SKM-1 (cell line): ENCODE measurements around the gene AMBP.

Experiments used
- DNase-seq: peaks from one replicate; lab custom pipeline; 2025; ENCODE audit not compliant: unreplicated experiment; lab: John Stamatoyannopoulos, UW

The AMBP gene

GRCh38 chr9:114076237-114077161, 1.6 kb downstream of the AMBP start:
- DNase-seq: no peak

GRCh38 chr9:114075602-114076001, 2.5 kb downstream of the AMBP start:
- no peak for DNase-seq

GRCh38 chr9:114072184-114073140, 5.6 kb downstream of the AMBP start:
- no peak for DNase-seq

- DNase-seq: no peak
Measured at GRCh38 chr9:114071197-114071795, 6.8 kb downstream of the AMBP start.

DNA sequence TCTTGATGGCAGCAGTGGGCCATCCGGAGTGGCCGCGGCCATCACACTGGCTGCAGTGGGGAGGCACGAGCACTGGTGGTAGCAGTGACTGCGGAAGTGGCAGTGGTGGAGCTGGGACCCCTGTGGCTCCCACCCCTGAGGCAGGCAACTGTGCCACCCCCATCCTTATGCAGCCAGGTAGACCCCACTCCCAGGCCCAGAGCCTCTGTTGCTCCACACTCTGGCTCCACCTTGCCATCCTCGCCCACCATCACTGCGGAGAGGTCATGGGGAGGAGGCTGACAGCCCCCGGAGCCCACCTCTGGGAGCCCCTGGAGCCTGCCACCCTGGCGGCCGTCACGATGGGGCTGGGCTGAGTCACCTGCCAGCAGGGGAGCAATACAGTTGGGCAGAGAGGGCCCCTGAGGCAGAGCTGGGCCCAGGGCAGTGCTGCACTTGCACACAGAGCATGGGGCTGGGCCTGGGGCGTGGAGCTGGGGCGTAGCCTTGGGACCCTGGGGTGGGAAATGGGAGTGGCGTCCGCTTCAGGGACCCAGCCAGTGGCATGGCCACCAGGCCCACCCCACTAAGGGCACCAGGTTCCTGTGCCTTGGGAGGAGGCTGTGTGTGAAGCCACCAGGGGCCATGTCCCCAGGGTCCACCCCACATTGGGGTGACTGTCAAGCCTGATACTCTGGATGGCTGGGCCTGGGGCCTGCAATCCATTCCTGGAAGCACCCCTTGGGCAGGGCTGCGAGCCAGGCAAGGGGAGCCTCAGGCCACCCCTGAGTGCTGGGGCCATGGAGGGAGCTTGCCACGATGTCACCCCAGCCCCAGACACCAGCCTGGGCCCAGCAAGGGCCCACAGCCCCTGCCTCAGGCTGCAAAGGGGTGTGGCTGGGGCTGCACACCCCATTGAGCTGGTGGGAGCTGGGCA, 7.7 kb downstream of the AMBP start:
- DNase-seq: no peak

DNA sequence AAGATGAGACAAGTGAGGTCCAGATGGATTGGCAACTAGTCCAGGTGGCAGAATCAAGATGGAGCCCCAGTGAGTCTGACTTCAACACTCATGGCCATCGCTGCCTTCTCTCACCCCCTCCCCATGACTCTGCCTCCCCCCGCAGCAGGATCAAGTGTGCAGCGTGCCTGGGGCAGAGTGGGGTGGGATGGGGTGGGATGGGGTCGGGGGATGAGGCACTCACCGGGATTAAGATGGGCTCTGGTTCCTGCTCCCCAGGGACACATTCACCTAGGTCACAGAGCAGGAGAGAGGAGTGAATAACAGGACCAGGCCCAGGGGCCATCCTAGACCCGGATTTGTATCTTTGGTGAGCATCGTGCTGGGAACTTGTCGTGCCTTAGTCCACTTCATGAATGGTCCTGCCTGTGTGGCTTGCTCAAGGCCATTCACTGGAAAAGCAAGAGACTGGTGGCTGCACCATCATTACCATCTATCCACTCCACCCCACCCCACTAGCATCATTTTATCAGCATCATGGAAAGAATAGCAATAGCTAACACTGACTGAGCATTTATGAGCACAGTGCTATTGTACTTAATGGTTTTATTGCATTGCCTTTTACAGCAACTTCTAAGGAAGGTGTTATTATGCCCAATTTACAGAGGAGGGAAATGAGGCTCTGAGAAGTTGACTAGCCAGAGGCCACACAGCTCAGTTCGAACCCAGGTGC, 8.5 kb downstream of the AMBP start:
- no peak for DNase-seq

- no peak for DNase-seq
Measured at GRCh38 chr9:114065304-114065703, 12.8 kb downstream of the AMBP start.

DNA sequence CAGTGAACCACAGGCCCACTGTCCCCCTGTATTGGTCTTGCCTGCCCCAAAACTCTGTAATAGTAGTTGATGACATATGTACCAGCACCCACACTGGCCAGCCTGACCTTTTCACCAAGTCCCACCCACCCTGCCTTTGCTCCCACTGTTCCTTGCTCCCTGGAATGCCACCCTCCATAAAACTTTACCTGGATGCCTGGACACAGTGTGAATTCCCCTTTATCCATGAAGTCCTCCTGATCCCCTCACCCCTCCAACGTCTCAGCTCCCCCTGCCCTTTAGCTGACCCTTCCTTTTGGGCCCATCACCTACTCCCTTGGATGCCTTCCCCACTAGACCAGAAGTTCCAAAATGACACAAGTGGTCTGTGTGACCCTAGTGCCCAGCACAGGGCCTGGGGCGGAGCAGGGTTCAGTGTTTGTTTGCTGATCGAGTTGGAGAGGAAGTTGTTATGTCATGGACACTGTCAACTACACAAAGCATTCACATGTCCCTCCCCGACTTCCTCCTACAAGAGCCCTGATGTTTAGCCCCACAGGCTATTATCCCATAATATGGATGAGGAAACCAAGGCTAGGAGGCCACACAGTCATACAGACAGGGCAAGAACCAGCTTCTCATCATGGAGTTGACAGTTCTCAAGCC, 16.1 kb downstream of the AMBP start:
- DNase-seq: no peak

DNA sequence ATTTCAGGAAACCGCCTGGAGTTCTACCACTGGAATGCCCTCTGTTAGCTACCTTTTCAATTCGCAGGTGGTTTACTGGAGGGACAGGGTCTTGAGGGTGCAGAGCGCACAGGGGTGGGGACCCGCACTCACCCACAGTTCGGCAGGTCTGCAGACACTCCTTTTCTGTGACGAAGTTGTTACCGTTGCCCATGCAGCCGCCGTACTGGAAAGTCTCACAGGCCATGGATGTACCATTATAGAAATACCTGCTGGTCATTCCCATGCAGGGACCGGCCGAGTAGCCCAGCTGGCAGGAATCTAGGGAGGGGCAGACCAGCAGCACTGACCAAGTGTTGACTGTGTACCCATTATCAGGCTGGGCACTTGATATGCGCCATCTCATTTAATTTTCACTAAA, 16.8 kb downstream of the AMBP start:
- no peak for DNase-seq

DNA sequence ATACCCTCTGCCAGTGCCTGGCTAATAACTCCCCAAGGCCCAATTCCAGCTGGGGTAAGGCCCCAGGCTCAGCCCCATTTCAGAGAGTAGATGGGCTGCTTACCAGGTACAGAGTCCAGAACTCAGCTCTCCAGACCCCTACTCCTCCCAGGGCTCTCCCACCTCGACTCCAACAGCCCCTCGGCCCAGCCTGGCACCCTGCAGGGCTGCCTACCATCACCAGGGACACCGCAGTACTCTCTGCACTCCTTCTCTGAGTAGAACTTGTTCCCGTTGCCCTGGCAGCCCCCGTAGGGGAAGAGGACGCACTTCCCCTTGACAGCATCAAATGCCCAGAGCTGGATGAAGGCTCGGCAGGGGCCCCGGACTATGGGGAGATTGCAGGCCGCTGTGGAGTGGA, 17.4 kb downstream of the AMBP start:
- no peak for DNase-seq

GRCh38 chr9:114060070-114060469, 18.0 kb downstream of the AMBP start:
- no peak for DNase-seq

GRCh38 chr9:114059047-114059803, 18.9 kb downstream of the AMBP start:
- no peak for DNase-seq

GRCh38 chr9:114058688-114059046, 19.4 kb downstream of the AMBP start:
- DNase-seq: no peak

GRCh38 chr9:114057161-114057885, 20.8 kb downstream of the AMBP start:
- no peak for DNase-seq

DNA sequence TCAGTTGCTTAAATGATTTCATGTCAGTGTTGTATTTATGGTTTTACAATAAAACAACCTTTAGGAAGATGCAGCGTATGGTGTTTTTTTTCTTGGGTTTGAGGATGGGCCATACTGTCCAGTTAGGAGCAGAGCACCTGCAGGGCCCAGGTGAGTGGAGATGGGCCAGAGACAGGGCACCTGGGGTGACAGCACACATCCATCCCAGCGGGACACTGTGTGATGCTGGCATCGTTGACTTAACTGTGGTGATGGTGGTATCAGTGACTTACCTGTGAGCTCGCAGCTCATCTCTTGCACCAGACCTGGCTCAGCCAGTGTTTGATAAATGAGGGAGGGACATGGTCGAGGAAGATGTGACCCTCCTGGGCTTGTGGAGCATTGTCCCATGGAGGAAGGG, 21.6 kb downstream of the AMBP start:
- no peak for DNase-seq

GRCh38 chr9:114055894-114056293, 22.2 kb downstream of the AMBP start:
- DNase-seq: no peak

- DNase-seq: no peak
Measured at GRCh38 chr9:114055061-114055460, 23.0 kb downstream of the AMBP start.

- DNase-seq: no peak
Measured at GRCh38 chr9:114054191-114054690, 23.9 kb downstream of the AMBP start.
